Astrocyte (in vitro differentiated cells and primary cell): ENCODE results near the gene UBR1. TPM values are rescaled to one million over a fixed set of nuclear protein-coding genes. Genes with fewer than 3 reads are reported as not detected.

Experiments
- DNase-seq: peaks from one replicate; pipeline ENCODE4 v3.0.0-alpha.2; 2010; ENCODE audit warnings: low read depth
- FAIRE-seq: peaks from 2 replicates; lab custom pipeline; 2011; peaks lifted over from hg19 to GRCh38; lab: Jason Lieb, UNC
- H2AFZ ChIP-seq: 2 replicates; pipeline ENCODE4 v1.6.0; 2012; ENCODE audit warnings: low read depth, low read length, inconsistent platforms
- H3K27ac ChIP-seq: 2 replicates; pipeline ENCODE4 v1.5.1; 2011; ENCODE audit warnings: low read depth, low read length, inconsistent platforms
- H3K27me3 ChIP-seq: 2 replicates; pipeline ENCODE4 v1.6.0; 2011; ENCODE audit warnings: low read length, inconsistent platforms; ENCODE audit not compliant: insufficient read depth
- H3K36me3 ChIP-seq: 2 replicates; pipeline ENCODE4 v1.5.1; 2011; ENCODE audit warnings: low read length, inconsistent platforms; ENCODE audit not compliant: insufficient read depth
- H3K4me1 ChIP-seq: 2 replicates; pipeline ENCODE4 v1.5.1; 2011; ENCODE audit warnings: low read length, inconsistent platforms; ENCODE audit not compliant: insufficient read depth
- H3K4me2 ChIP-seq: 2 replicates; pipeline ENCODE4 v1.6.0; 2012; ENCODE audit warnings: low read length, inconsistent platforms
- H3K4me3 ChIP-seq: 2 replicates; pipeline ENCODE4 v1.5.1; 2011; ENCODE audit warnings: low read depth, mild to moderate bottlenecking, low read length, inconsistent platforms; ENCODE audit not compliant: insufficient read depth
- H3K79me2 ChIP-seq: 2 replicates; pipeline ENCODE4 v1.6.0; 2012; ENCODE audit warnings: mild to moderate bottlenecking, low read length, inconsistent platforms; ENCODE audit not compliant: insufficient read depth
- H3K9ac ChIP-seq: 2 replicates; pipeline ENCODE4 v1.6.0; 2012; ENCODE audit warnings: mild to moderate bottlenecking, low read length, inconsistent platforms
- H3K9me3 ChIP-seq: 2 replicates; pipeline ENCODE4 v1.5.1; 2012; ENCODE audit warnings: low read depth, mild to moderate bottlenecking, low read length, inconsistent platforms; ENCODE audit not compliant: insufficient read depth
- H4K20me1 ChIP-seq: 2 replicates; pipeline ENCODE4 v1.6.0; 2012; ENCODE audit warnings: low read length, inconsistent platforms; ENCODE audit not compliant: insufficient read depth
- H3K27ac Mint-ChIP-seq: one replicate; pipeline ENCODE4 v1.8.0; 2021; ENCODE audit warnings: mild to moderate bottlenecking, mixed read lengths; ENCODE audit not compliant: unreplicated experiment
- H3K27me3 Mint-ChIP-seq: one replicate; pipeline ENCODE4 v1.8.0; 2021; ENCODE audit warnings: low read depth, mixed read lengths; ENCODE audit not compliant: unreplicated experiment
- H3K36me3 Mint-ChIP-seq: one replicate; pipeline ENCODE4 v1.8.0; 2021; ENCODE audit warnings: low read depth, mixed read lengths; ENCODE audit not compliant: unreplicated experiment
- H3K4me1 Mint-ChIP-seq: one replicate; pipeline ENCODE4 v1.8.0; 2021; ENCODE audit warnings: low read depth, mixed read lengths; ENCODE audit not compliant: unreplicated experiment
- H3K4me3 Mint-ChIP-seq: one replicate; pipeline ENCODE4 v1.8.0; 2021; ENCODE audit warnings: mild to moderate bottlenecking, moderate library complexity, mixed read lengths; ENCODE audit not compliant: unreplicated experiment
- H3K9me3 Mint-ChIP-seq: one replicate; pipeline ENCODE4 v1.8.0; 2021; ENCODE audit warnings: mild to moderate bottlenecking, mixed read lengths; ENCODE audit not compliant: unreplicated experiment
- CTCF ChIP-seq: IDR thresholded peaks from 2 replicates; pipeline ENCODE4 v1.5.1; 2011; ENCODE audit warnings: low read depth, mild to moderate bottlenecking, inconsistent platforms, low read length, moderate library complexity; ENCODE audit not compliant: insufficient read depth
- EZH2 ChIP-seq: IDR thresholded peaks from 2 replicates; pipeline ENCODE4 v1.6.1; 2012; ENCODE audit warnings: mild to moderate bottlenecking, low read length, inconsistent platforms; ENCODE audit not compliant: insufficient read depth
- total RNA-seq: library from RNA; stranded (reverse); gene quantifications from 2 replicates; pipeline ENCODE4 v1.2.1, GENCODE V29; 2021

UBR1 gene
- total RNA-seq, 1 donor from 2014 or later: 25.7 TPM

- no peak for TF ChIP-seq CTCF
- TF ChIP-seq EZH2: no peak
- Histone ChIP-seq H3K27ac (no peak overlapping the region), H3K4me1 (no peaks in the 10 kb centered on the region), H3K4me2 (no peak overlapping the region), H3K27me3 (no peaks in the 10 kb centered on the region), H2AFZ (no peak overlapping the region), H3K4me3 (no peak overlapping the region), H3K9me3 (no peaks in the 10 kb centered on the region), H3K79me2 (no peaks in the 10 kb centered on the region), H3K9ac (no peak overlapping the region), H4K20me1 (no peaks in the 10 kb centered on the region), H3K36me3 (peaks cover 11% of the 10 kb centered on the region)
- Mint-ChIP-seq H3K9me3 (no peaks in the 10 kb centered on the region), H3K27me3 (no peaks in the 10 kb centered on the region), H3K4me3 (peak overlapping the region; percentile 11), H3K27ac (peak overlapping the region; percentile 88), H3K36me3 (peaks cover 26% of the 10 kb centered on the region), H3K4me1 (peaks cover 14% of the 10 kb centered on the region)
- FAIRE-seq (no peak), DNase-seq (no peak)
These were observed 106.5 kb downstream of the UBR1 start for GRCh38 chr15:42999201-42999779.

DNA sequence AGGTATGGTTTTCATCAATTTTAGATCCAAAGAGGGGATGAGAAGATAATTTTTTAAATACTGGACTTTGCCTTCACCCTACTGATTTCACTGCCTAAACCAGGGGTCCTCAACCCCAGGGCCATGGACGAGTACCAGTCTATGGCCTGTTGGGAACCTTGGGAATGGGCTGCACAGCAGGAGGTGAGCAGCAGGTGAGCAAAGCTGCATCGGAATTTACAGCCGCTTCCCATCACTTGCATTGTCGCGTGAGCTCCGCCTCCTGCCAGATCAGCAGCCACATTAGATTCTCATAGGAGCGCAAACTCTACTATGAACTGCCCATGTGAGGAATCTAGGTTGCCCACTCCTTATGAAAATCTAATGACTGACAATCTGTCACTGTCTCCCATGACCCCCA is 109.0 kb downstream of the UBR1 start:
- TF ChIP-seq EZH2 (no peak), CTCF (no peak)
- H3K27me3 Mint-ChIP-seq: no peaks in the 10 kb centered on the region
- Histone ChIP-seq H3K27me3 (no peaks in the 10 kb centered on the region), H3K4me3 (no peak overlapping the region), H3K27ac (no peak overlapping the region), H3K9me3 (no peaks in the 10 kb centered on the region), H2AFZ (no peak overlapping the region), H3K4me2 (no peak overlapping the region), H3K79me2 (no peaks in the 10 kb centered on the region), H3K36me3 (no peaks in the 10 kb centered on the region), H3K9ac (no peak overlapping the region), H4K20me1 (no peaks in the 10 kb centered on the region), H3K4me1 (no peaks in the 10 kb centered on the region)
- FAIRE-seq: no peak
- no peak for DNase-seq
- no peaks in the 10 kb centered on the region for H3K9me3 Mint-ChIP-seq
- H3K4me3 Mint-ChIP-seq: no peak overlapping the region
- peaks cover 18% of the 10 kb centered on the region for H3K4me1 Mint-ChIP-seq
- H3K36me3 Mint-ChIP-seq: peaks cover 17% of the 10 kb centered on the region
- no peak overlapping the region for H3K27ac Mint-ChIP-seq

DNA sequence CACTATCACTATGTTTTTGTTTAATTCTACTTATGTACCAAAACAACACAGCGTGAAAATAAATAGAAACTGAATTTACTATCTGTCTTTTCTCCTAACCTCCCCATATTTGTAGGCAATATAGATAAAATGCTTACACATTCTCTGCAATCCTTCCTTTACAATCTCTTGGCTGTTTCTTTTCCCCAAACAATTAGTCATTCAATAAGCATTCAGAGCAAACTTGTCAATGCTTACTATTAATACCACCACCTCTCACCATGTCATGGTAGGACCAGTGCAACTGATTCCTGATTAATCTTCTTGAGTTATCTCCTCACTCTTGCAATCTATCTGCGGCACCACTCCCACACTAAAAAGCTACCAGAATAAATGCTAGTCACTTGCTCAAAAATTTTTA is 111.3 kb downstream of the UBR1 start:
- H3K36me3 Mint-ChIP-seq: peaks cover 17% of the 10 kb centered on the region
- H3K4me1 Mint-ChIP-seq: peaks cover 18% of the 10 kb centered on the region
- Histone ChIP-seq H3K27ac (no peak overlapping the region), H4K20me1 (no peaks in the 10 kb centered on the region), H3K36me3 (no peaks in the 10 kb centered on the region), H3K27me3 (no peaks in the 10 kb centered on the region), H3K9ac (no peak overlapping the region), H3K4me3 (no peak overlapping the region), H3K4me1 (no peaks in the 10 kb centered on the region), H3K4me2 (no peak overlapping the region), H3K79me2 (no peaks in the 10 kb centered on the region), H2AFZ (no peak overlapping the region), H3K9me3 (no peaks in the 10 kb centered on the region)
- H3K4me3 Mint-ChIP-seq: no peak overlapping the region
- H3K27me3 Mint-ChIP-seq: no peaks in the 10 kb centered on the region
- DNase-seq: peak; percentile 61
- H3K27ac Mint-ChIP-seq: peak overlapping the region; percentile 34
- FAIRE-seq: no peak
- TF ChIP-seq EZH2 (no peak), CTCF (no peak)
- no peaks in the 10 kb centered on the region for H3K9me3 Mint-ChIP-seq
